WTC11 (cell line): ENCODE data around the gene UBE2M. TPM values are rescaled to one million over a fixed set of nuclear protein-coding genes. Genes with fewer than 3 reads are reported as not detected.

Experiments used
- ATAC-seq: fragments of 200-7000 bp; cut with Tn5 transposase; 2 replicates; pipeline ENCODE4 v1.10.0; 2021; ENCODE audit warnings: mild to moderate bottlenecking, moderate library complexity
- CTCF ChIA-PET: fragments of 300-600 bp; sonication (Branson Sonifier 250); formaldehyde crosslinking; loops from one replicate; lab custom pipeline; 2021; ENCODE audit warnings: antibody characterized with exemption; lab: Charles Lee
- POLR2A ChIA-PET: fragments of 350-600 bp; sonication (Branson Sonifier 250); formaldehyde crosslinking; loops from one replicate; lab custom pipeline; 2021; ENCODE audit warnings: antibody characterized with exemption; lab: Charles Lee
- DNase-seq: peaks from one replicate; pipeline ENCODE4 v3.0.0; 2021; ENCODE audit warnings: low spot score
- H3K27ac Mint-ChIP-seq: 2 replicates; pipeline ENCODE4 v1.8.0; 2021; ENCODE audit warnings: mixed read lengths
- H3K27me3 Mint-ChIP-seq: 2 replicates; pipeline ENCODE4 v1.8.0; 2021; ENCODE audit warnings: low read depth, mild to moderate bottlenecking, moderate library complexity, mixed read lengths
- H3K36me3 Mint-ChIP-seq: 2 replicates; pipeline ENCODE4 v1.8.0; 2021; ENCODE audit warnings: mixed read lengths
- H3K4me1 Mint-ChIP-seq: 2 replicates; pipeline ENCODE4 v1.8.0; 2022; ENCODE audit warnings: mixed read lengths
- H3K4me3 Mint-ChIP-seq: 2 replicates; pipeline ENCODE4 v1.8.0; 2021; ENCODE audit warnings: mild to moderate bottlenecking, moderate library complexity, mixed read lengths
- H3K9me3 Mint-ChIP-seq: 2 replicates; pipeline ENCODE4 v1.8.0; 2021; ENCODE audit warnings: mixed read lengths
- CREB1 ChIP-seq: sonication (generic); formaldehyde crosslinking; IDR thresholded peaks from 2 replicates; pipeline ENCODE4 v1.8.0; 2023; ENCODE audit warnings: mild to moderate bottlenecking, missing genetic modification reagents
- FOXJ3 ChIP-seq: sonication (generic); formaldehyde crosslinking; IDR thresholded peaks from 2 replicates; pipeline ENCODE4 v1.9.0; 2021; ENCODE audit warnings: missing genetic modification reagents, mild to moderate bottlenecking, borderline replicate concordance
- GRHL2 ChIP-seq: fragments of 250-450 bp; sonication (Bioruptor Pico); IDR thresholded peaks from 2 replicates; pipeline ENCODE4 v1.8.0; 2022; ENCODE audit warnings: mild to moderate bottlenecking, moderate library complexity; ENCODE audit not compliant: insufficient replicate concordance, severe bottlenecking
- HMGA2 ChIP-seq: fragments of 250-450 bp; sonication (Bioruptor Pico); IDR thresholded peaks from 2 replicates; pipeline ENCODE4 v1.4.0; 2021; ENCODE audit warnings: mild to moderate bottlenecking, moderate library complexity
- JUN ChIP-seq: sonication (generic); formaldehyde crosslinking; IDR thresholded peaks from 2 replicates; pipeline ENCODE4 v1.8.0; 2023; ENCODE audit warnings: mild to moderate bottlenecking, missing genetic modification reagents
- NFYB ChIP-seq: sonication (generic); formaldehyde crosslinking; conservative IDR thresholded peaks from 2 replicates; pipeline ENCODE4 v1.8.0; 2022; ENCODE audit warnings: low read depth, missing genetic modification reagents
- NR3C1 ChIP-seq: sonication (generic); formaldehyde crosslinking; conservative IDR thresholded peaks from 2 replicates; pipeline ENCODE4 v1.8.1; 2023; ENCODE audit warnings: low read depth, mild to moderate bottlenecking, missing genetic modification reagents
- OVOL2 ChIP-seq: fragments of 250-450 bp; sonication (Bioruptor Pico); IDR thresholded peaks from 2 replicates; pipeline ENCODE4 v1.9.0; 2021; ENCODE audit warnings: mild to moderate bottlenecking, borderline replicate concordance
- TEAD4 ChIP-seq: sonication (generic); formaldehyde crosslinking; IDR thresholded peaks from 2 replicates; pipeline ENCODE4 v1.8.0; 2022; ENCODE audit warnings: mild to moderate bottlenecking, missing genetic modification reagents
- TP53 ChIP-seq: sonication (generic); formaldehyde crosslinking; IDR thresholded peaks from 2 replicates; pipeline ENCODE4 v1.8.1; 2023; ENCODE audit warnings: mild to moderate bottlenecking, missing genetic modification reagents
- ZBTB21 ChIP-seq: sonication (generic); formaldehyde crosslinking; IDR thresholded peaks from 2 replicates; pipeline ENCODE4 v1.8.1; 2023; ENCODE audit warnings: mild to moderate bottlenecking, missing genetic modification reagents, borderline replicate concordance
- ZBTB43 ChIP-seq: sonication (generic); formaldehyde crosslinking; IDR thresholded peaks from 2 replicates; pipeline ENCODE4 v1.8.1; 2023; ENCODE audit warnings: mild to moderate bottlenecking, missing genetic modification reagents
- ZMAT4 ChIP-seq: fragments of 250-450 bp; sonication (Bioruptor Pico); IDR thresholded peaks from 2 replicates; pipeline ENCODE4 v1.9.0; 2021; ENCODE audit warnings: mild to moderate bottlenecking
- ZNF219 ChIP-seq: sonication (generic); formaldehyde crosslinking; IDR thresholded peaks from 2 replicates; pipeline ENCODE4 v1.8.0; 2023; ENCODE audit warnings: missing genetic modification reagents, mild to moderate bottlenecking, borderline replicate concordance
- ZNF317 ChIP-seq: sonication (generic); formaldehyde crosslinking; IDR thresholded peaks from 2 replicates; pipeline ENCODE4 v1.8.1; 2023; ENCODE audit warnings: low read depth, mild to moderate bottlenecking, moderate library complexity, missing genetic modification reagents, borderline replicate concordance
- total RNA-seq: library from RNA; stranded (reverse); gene quantifications from 3 replicates; pipeline ENCODE4 v1.2.3, GENCODE V29; 2021
- TF ChIP-seq, protein P1 (sequence below): sonication (generic); formaldehyde crosslinking; IDR thresholded peaks from 2 replicates; pipeline ENCODE4 v1.8.1; 2022; ENCODE audit warnings: mild to moderate bottlenecking, moderate library complexity, missing genetic modification reagents
- TF ChIP-seq, protein P2 (sequence below): sonication (generic); formaldehyde crosslinking; IDR thresholded peaks from 2 replicates; pipeline ENCODE4 v1.8.1; 2023; ENCODE audit warnings: mild to moderate bottlenecking, moderate library complexity, missing genetic modification reagents
- TF ChIP-seq, protein P3 (sequence below): fragments of 200-600 bp; IDR thresholded peaks from 2 replicates; pipeline ENCODE4 v1.8.0; 2022; ENCODE audit warnings: antibody characterized with exemption
- TF ChIP-seq, protein P4 (sequence below): sonication (generic); formaldehyde crosslinking; IDR thresholded peaks from 2 replicates; pipeline ENCODE4 v1.8.0; 2022; ENCODE audit warnings: mild to moderate bottlenecking, missing genetic modification reagents

UBE2M gene
- total RNA-seq, 1 experiment from 2014 or later, result 105 TPM

DNA sequence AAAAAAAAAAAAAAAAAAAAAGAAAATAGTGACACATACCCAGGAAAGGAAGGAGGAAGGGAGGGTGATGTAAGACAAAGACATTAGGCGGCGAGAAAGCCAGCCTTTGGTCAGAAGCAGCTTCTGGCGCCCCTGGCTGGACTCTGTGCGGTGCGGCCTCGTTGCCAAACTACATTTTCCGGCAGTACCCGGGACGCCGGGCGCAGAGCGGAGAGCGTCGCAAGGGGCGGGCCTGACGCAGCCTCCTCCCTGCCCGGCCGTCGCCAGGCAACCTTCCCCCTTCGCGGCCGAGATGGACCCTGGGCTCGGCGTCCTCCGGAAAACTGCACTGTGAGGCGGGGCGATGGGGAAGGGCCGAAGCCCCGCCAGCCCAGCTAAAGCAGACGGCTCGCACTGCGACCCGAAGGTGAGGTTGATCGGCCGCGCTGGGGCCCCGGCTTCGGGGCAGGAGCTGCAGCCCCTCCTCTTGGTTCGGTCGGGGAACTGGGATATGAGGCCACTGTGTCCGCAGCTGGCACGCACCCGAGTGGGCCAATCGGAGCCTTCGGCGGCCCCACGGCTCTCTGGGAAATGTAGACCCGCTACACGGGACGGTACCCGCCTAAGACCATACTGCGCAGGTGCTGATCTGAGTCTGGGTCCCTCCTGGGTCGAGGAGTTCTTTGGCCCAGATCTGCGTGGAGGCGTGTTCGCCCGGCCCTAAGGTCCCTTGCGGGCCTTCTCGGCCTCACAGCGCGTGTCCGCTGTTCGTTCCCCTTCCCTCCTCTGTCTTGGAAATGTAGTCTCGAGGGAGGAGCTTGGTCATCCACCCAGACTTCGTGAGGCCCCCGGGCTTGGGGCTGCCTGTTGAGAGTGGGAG is 17.0 kb upstream of the UBE2M start (continued):
- TF ChIP-seq JUN (no peak), TP53 (CRISPR knock-in tag) (no peak), CREB1 (no peak), FOXJ3 (no peak), OVOL2 (CRISPR knock-in tag) (no peak), NR3C1 (CRISPR knock-in tag) (no peak), ZNF219 (CRISPR knock-in tag) (no peak), TEAD4 (CRISPR knock-in tag) (no peak), GRHL2 (no peak), NFYB (CRISPR knock-in tag) (peak; percentile 74), ZBTB43 (CRISPR knock-in tag) (no peak), ZMAT4 (no peak), ZNF317 (CRISPR knock-in tag) (no peak), HMGA2 (CRISPR knock-in tag) (no peak), ZBTB21 (CRISPR knock-in tag) (no peak)
- TF ChIP-seq, protein P1, sequence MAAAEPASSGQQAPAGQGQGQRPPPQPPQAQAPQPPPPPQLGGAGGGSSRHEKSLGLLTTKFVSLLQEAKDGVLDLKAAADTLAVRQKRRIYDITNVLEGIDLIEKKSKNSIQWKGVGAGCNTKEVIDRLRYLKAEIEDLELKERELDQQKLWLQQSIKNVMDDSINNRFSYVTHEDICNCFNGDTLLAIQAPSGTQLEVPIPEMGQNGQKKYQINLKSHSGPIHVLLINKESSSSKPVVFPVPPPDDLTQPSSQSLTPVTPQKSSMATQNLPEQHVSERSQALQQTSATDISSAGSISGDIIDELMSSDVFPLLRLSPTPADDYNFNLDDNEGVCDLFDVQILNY (CRISPR knock-in tag), result no peak
- TF ChIP-seq, protein P2, sequence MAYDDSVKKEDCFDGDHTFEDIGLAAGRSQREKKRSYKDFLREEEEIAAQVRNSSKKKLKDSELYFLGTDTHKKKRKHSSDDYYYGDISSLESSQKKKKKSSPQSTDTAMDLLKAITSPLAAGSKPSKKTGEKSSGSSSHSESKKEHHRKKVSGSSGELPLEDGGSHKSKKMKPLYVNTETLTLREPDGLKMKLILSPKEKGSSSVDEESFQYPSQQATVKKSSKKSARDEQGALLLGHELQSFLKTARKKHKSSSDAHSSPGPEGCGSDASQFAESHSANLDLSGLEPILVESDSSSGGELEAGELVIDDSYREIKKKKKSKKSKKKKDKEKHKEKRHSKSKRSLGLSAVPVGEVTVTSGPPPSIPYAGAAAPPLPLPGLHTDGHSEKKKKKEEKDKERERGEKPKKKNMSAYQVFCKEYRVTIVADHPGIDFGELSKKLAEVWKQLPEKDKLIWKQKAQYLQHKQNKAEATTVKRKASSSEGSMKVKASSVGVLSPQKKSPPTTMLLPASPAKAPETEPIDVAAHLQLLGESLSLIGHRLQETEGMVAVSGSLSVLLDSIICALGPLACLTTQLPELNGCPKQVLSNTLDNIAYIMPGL (CRISPR knock-in tag), result peak; percentile 27; the same call in 1 of the 2 replicates
- TF ChIP-seq, protein P3, sequence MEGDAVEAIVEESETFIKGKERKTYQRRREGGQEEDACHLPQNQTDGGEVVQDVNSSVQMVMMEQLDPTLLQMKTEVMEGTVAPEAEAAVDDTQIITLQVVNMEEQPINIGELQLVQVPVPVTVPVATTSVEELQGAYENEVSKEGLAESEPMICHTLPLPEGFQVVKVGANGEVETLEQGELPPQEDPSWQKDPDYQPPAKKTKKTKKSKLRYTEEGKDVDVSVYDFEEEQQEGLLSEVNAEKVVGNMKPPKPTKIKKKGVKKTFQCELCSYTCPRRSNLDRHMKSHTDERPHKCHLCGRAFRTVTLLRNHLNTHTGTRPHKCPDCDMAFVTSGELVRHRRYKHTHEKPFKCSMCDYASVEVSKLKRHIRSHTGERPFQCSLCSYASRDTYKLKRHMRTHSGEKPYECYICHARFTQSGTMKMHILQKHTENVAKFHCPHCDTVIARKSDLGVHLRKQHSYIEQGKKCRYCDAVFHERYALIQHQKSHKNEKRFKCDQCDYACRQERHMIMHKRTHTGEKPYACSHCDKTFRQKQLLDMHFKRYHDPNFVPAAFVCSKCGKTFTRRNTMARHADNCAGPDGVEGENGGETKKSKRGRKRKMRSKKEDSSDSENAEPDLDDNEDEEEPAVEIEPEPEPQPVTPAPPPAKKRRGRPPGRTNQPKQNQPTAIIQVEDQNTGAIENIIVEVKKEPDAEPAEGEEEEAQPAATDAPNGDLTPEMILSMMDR, result no peak

DNA sequence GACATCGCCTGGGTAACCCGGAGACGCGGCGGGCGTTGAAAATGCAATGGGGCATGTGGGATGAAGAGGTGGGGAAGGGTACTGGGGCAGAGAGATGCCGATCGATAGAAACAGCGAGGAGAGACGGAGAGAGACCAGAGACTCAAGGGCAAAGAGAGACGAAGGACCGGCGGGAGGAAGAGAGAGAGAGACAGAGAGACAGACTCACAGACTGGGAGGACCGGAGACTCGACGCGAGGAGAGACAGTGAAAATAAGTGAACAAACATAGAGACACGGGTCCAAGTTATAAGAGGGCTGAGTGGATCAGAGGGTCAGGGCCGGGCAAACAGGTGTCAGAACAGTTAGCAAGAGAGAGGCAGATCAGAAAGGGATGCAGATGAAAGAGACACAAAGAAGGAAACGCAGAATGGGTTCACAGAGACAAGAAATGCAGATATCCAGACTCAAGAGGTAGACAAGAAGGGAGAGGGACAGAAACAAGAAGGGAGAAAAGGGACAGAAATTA is 15.3 kb upstream of the UBE2M start:
- no peak for ATAC-seq
- Mint-ChIP-seq H3K27ac (peak overlapping the region; percentile 100), H3K36me3 (peaks cover 9% of the 10 kb centered on the region; the same call in 1 of the 2 replicates), H3K4me1 (peaks cover 17% of the 10 kb centered on the region), H3K9me3 (no peaks in the 10 kb centered on the region), H3K27me3 (no peaks in the 10 kb centered on the region)
- DNase-seq, result no peak
- ChIA-PET CTCF (no interaction called here), POLR2A (no interaction called here)
- no peak for TF ChIP-seq ZNF317 (CRISPR knock-in tag)
- TF ChIP-seq, protein P4, sequence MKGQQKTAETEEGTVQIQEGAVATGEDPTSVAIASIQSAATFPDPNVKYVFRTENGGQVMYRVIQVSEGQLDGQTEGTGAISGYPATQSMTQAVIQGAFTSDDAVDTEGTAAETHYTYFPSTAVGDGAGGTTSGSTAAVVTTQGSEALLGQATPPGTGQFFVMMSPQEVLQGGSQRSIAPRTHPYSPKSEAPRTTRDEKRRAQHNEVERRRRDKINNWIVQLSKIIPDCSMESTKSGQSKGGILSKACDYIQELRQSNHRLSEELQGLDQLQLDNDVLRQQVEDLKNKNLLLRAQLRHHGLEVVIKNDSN, result 0 out of 2 replicates have a peak, but pooled peaks have one; percentile 3
- TF ChIP-seq, all 79 proteins: peak for 1
- peak overlapping the region; percentile 99 for H3K4me3 Mint-ChIP-seq
